Keratinocyte (primary cell): ENCODE measurements around the gene MEGF11. TPM values are rescaled to one million over a fixed set of nuclear protein-coding genes. Genes with fewer than 3 reads are reported as not detected.

Experiments used
- DNase-seq: peaks from one replicate; pipeline ENCODE4 v3.0.0-alpha.2; 2011; ENCODE audit warnings: low read depth, missing footprints, low spot score
- FAIRE-seq: peaks from 2 replicates; lab custom pipeline; 2011; peaks lifted over from hg19 to GRCh38; lab: Jason Lieb, UNC
- H2AFZ ChIP-seq: 2 replicates; pipeline ENCODE4 v1.6.0; 2012; ENCODE audit warnings: low read length, control low read depth, inconsistent platforms; ENCODE audit not compliant: control insufficient read depth
- H3K27ac ChIP-seq: 2 replicates; pipeline ENCODE4 v1.5.1; 2011; ENCODE audit warnings: low read length; ENCODE audit not compliant: control insufficient read depth, insufficient read depth
- H3K27me3 ChIP-seq: 3 replicates; pipeline ENCODE4 v1.6.0; 2011; ENCODE audit warnings: low read length; ENCODE audit not compliant: control insufficient read depth, insufficient read depth; ENCODE audit errors: extremely low read depth
- H3K36me3 ChIP-seq, 2 experiments: 2 replicates in 1 of 2; 3 replicates in 1 of 2; pipeline ENCODE4 v1.5.1; 2011; ENCODE audit warnings: low read length in 2 of 2, mild to moderate bottlenecking in 1 of 2; ENCODE audit not compliant: control insufficient read depth in 2 of 2, insufficient read depth in 2 of 2; ENCODE audit errors: extremely low read depth in 1 of 2
- H3K4me1 ChIP-seq: 3 replicates; pipeline ENCODE4 v1.5.1; 2011; ENCODE audit warnings: low read length; ENCODE audit not compliant: control insufficient read depth, insufficient read depth; ENCODE audit errors: extremely low read depth
- H3K4me2 ChIP-seq: 3 replicates; pipeline ENCODE4 v1.6.0; 2011; ENCODE audit warnings: low read depth, low read length; ENCODE audit not compliant: control insufficient read depth, insufficient read depth; ENCODE audit errors: extremely low read depth
- H3K4me3 ChIP-seq, 3 experiments: fragments of 200-600 bp in 1 of 3; sonication (generic) in 1 of 3; 2 replicates in 2 of 3; 3 replicates in 1 of 3; pipeline ENCODE4 v1.5.1; 2011 to 2016; ENCODE audit warnings: low read length in 3 of 3, mild to moderate bottlenecking in 3 of 3, control low read depth in 2 of 3, inconsistent platforms in 1 of 3, low read depth in 1 of 3, mixed read lengths in 1 of 3, mixed run types in 1 of 3, moderate library complexity in 1 of 3; ENCODE audit not compliant: control insufficient read depth in 2 of 3, insufficient read depth in 2 of 3; ENCODE audit errors: extremely low read depth in 1 of 3
- H3K79me2 ChIP-seq: 2 replicates; pipeline ENCODE4 v1.6.0; 2012; ENCODE audit warnings: low read length; ENCODE audit not compliant: control insufficient read depth, insufficient read depth
- H3K9ac ChIP-seq: 3 replicates; pipeline ENCODE4 v1.6.0; 2011; ENCODE audit warnings: low read length; ENCODE audit not compliant: control insufficient read depth, insufficient read depth; ENCODE audit errors: extremely low read depth
- H3K9me1 ChIP-seq: 3 replicates; pipeline ENCODE4 v1.6.0; 2011; ENCODE audit warnings: low read length; ENCODE audit not compliant: control insufficient read depth, insufficient read depth; ENCODE audit errors: extremely low read depth
- H3K9me3 ChIP-seq: 2 replicates; pipeline ENCODE4 v1.5.1; 2012; ENCODE audit warnings: low read depth, low read length; ENCODE audit not compliant: control insufficient read depth
- H4K20me1 ChIP-seq: 3 replicates; pipeline ENCODE4 v1.6.0; 2011; ENCODE audit warnings: low read length; ENCODE audit not compliant: control insufficient read depth, insufficient read depth; ENCODE audit errors: extremely low read depth
- CTCF ChIP-seq, 3 experiments: IDR thresholded peaks in 1 of 3; conservative IDR thresholded peaks in 1 of 3; optimal IDR thresholded peaks in 1 of 3; 2 replicates in 2 of 3; 3 replicates in 1 of 3; pipeline versions ENCODE3 to v1.5.1; 2011; ENCODE audit warnings: low read length in 3 of 3, mild to moderate bottlenecking in 3 of 3, moderate library complexity in 2 of 3, control low read depth in 1 of 3, inconsistent platforms in 1 of 3; ENCODE audit not compliant: insufficient read depth in 2 of 3; ENCODE audit errors: extremely low read depth in 1 of 3
- EZH2 ChIP-seq: IDR thresholded peaks from one replicate; pipeline ENCODE4 v1.6.1; 2012; ENCODE audit warnings: inconsistent platforms, mild to moderate bottlenecking, low read length, moderate library complexity
- dilution Hi-C: fragments of 300-500 bp; cut with MboI; formaldehyde crosslinking; loops from one replicate; pipeline ENCODE4 v1.7.0; 2020; ENCODE audit warnings: low sequenced_read_pairs; ENCODE audit not compliant: extremely low pct_ligation_motif_present
- polyA plus RNA-seq, 5 experiments: library from polyadenylated mRNA; depleted of rRNA in 3 of 5; stranded (reverse) in 3 of 5; stranded (forward) in 1 of 5; unstranded in 1 of 5; fragments of >200 nt; gene quantifications; 1 replicate in 1 of 5; 2 replicates in 3 of 5; 3 replicates in 1 of 5; pipeline versions ENCODE4 v1.2.1 to v1.2.3, GENCODE V29; 2011 to 2012; ENCODE audit warnings: missing spikeins in 2 of 5, low read depth in 1 of 5, low replicate concordance in 1 of 5

The MEGF11 gene
- polyA plus RNA-seq, 1 donor (not counting 4 experiments of a cell fraction or from before 2014, with no cell fraction given) = not detected

DNA sequence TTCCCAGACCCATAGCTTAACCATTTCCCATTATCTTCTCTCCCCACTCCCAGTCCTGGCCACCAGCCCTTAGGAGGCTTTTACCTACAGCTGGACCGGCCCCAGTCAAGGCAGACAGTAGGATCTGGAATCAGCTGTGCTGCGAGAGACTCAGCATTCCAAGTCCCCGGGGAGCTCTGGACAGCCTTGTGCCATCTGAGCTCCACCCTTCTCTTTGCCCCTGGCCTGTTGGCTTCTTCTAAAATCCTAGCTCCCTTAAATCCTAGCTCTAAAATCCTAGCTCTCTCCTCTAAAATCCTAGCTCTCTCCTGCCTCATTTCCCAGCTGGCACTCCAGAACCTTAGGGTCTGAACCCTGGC, 21.3 kb downstream of the MEGF11 start:
- no peaks in the 10 kb centered on the region for H3K4me1 ChIP-seq
- no peak overlapping the region for H3K4me2 ChIP-seq
- H4K20me1 ChIP-seq = no peaks in the 10 kb centered on the region
- no peaks in the 10 kb centered on the region for H3K9me1 ChIP-seq
- H3K9ac ChIP-seq = no peak overlapping the region
- H2AFZ ChIP-seq = no peak overlapping the region
- FAIRE-seq (no peak), DNase-seq (no peak)
- peaks cover 10% of the 10 kb centered on the region for H3K27me3 ChIP-seq
- dilution Hi-C loops = no loop called here
- no peak overlapping the region for H3K27ac ChIP-seq
- H3K79me2 ChIP-seq = no peaks in the 10 kb centered on the region
- H3K4me3 ChIP-seq = no peak overlapping the region
- no peak for TF ChIP-seq EZH2
- no peak for TF ChIP-seq CTCF (optimal IDR thresholded peaks at IDR 0.05 in 1 of 3, IDR thresholded peaks at IDR 0.05 in 1 of 3, conservative IDR thresholded peaks at IDR 0.05 in 1 of 3; ENCODE audit: extremely low read depth in 1 of 3, insufficient read depth in 2 of 3, low read length in 3 of 3)
- H3K36me3 ChIP-seq = no peaks in the 10 kb centered on the region
- H3K9me3 ChIP-seq = no peaks in the 10 kb centered on the region

DNA sequence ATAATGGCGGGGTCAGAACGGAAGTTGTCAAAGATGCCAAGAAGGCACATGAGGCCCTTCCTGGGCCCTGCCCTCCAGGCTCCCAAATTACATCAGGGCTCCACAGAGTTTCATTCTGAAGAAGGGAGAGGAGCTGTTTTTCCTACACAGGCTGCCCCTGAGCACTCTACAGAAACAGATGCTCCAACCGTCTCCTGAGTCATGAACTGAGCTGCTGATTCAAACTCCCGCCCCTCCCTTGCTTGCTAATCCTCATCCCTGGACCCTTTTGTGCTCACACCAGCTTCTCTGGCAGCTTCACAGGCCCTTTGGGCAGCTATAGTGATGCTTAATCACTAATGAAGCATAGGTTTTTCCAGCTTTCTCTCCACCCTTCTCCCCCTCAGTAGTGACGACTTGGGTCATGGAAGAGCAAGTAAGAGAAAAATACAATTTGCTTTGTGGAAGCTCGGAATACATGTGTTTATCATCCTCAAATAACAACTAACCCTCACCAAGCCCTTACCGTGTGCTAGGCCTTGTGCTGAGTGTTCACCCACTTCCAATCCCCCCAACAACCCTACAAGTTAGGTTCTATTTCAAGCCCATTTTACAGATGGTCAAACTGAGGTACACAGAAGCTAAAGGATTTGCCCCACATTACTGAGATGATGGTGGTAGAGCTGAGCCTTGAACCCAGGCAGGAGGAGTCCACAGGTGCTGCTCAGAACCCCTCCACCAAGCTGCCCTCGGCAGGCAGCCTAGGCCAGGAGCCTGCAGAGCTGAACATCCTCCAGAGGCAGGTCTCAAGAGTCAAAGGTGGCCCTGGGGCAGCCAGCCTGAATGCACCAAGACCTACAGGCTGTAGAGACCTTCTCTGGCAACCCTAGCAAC, 21.9 kb downstream of the MEGF11 start:
- H3K4me2 ChIP-seq = no peak overlapping the region
- DNase-seq = no peak

More for the DNA sequence above, 21.9 kb downstream of the MEGF11 start:
- no peaks in the 10 kb centered on the region for H3K4me1 ChIP-seq
- dilution Hi-C loops = no loop called here
- TF ChIP-seq CTCF (optimal IDR thresholded peaks at IDR 0.05 in 1 of 3, IDR thresholded peaks at IDR 0.05 in 1 of 3, conservative IDR thresholded peaks at IDR 0.05 in 1 of 3; ENCODE audit: extremely low read depth in 1 of 3, insufficient read depth in 2 of 3, low read length in 3 of 3) (no peak), EZH2 (no peak)
- peak; percentile 36 for FAIRE-seq
- H4K20me1 ChIP-seq = no peaks in the 10 kb centered on the region
- peaks cover 8% of the 10 kb centered on the region for H3K27me3 ChIP-seq
- no peaks in the 10 kb centered on the region for H3K79me2 ChIP-seq
- H3K4me3 ChIP-seq = no peak overlapping the region
- no peaks in the 10 kb centered on the region for H3K36me3 ChIP-seq
- H3K9me1 ChIP-seq = no peaks in the 10 kb centered on the region
- no peak overlapping the region for H2AFZ ChIP-seq
- no peak overlapping the region for H3K27ac ChIP-seq
- H3K9me3 ChIP-seq = no peaks in the 10 kb centered on the region
- H3K9ac ChIP-seq = no peak overlapping the region
